Calu3 (cell line): Measurements from ENCODE around the gene METTL21C. TPM values are rescaled to one million over a fixed set of nuclear protein-coding genes. Genes with fewer than 3 reads are reported as not detected.

Source experiments
- BruUV-seq: library from RNA; stranded (reverse); fragments of 400-500 nt; replicated peaks from 2 replicates; lab custom pipeline; 2021; lab: Mats Ljungman, UMichigan
- CTCF ChIA-PET: fragments of 300-600 bp; sonication (Branson Sonifier 250); formaldehyde crosslinking; loops from one replicate; lab custom pipeline; 2022; ENCODE audit warnings: antibody characterized with exemption; lab: Charles Lee
- DNase-seq: peaks from one replicate; pipeline ENCODE4 v3.0.0; 2022
- H3K27ac Mint-ChIP-seq: one replicate; pipeline ENCODE4 v1.8.0; 2022; ENCODE audit warnings: mixed read lengths; ENCODE audit not compliant: unreplicated experiment
- H3K27me3 Mint-ChIP-seq: one replicate; pipeline ENCODE4 v1.8.0; 2022; ENCODE audit warnings: mixed read lengths; ENCODE audit not compliant: unreplicated experiment
- H3K36me3 Mint-ChIP-seq: one replicate; pipeline ENCODE4 v1.8.0; 2022; ENCODE audit warnings: mild to moderate bottlenecking, moderate library complexity, mixed read lengths; ENCODE audit not compliant: insufficient read depth, unreplicated experiment
- H3K4me1 Mint-ChIP-seq: one replicate; pipeline ENCODE4 v1.8.0; 2022; ENCODE audit warnings: mild to moderate bottlenecking, low read depth, mixed read lengths; ENCODE audit not compliant: unreplicated experiment
- H3K4me3 Mint-ChIP-seq: one replicate; pipeline ENCODE4 v1.8.0; 2022; ENCODE audit warnings: mild to moderate bottlenecking, low read depth, moderate library complexity, mixed read lengths; ENCODE audit not compliant: unreplicated experiment
- H3K9me3 Mint-ChIP-seq: one replicate; pipeline ENCODE4 v1.8.0; 2022; ENCODE audit warnings: low read depth, mixed read lengths; ENCODE audit not compliant: unreplicated experiment
- CTCF ChIP-seq: fragments of 200-600 bp; IDR thresholded peaks from one replicate; pipeline ENCODE4 v1.8.0; 2022; ENCODE audit warnings: antibody characterized with exemption; ENCODE audit not compliant: unreplicated experiment
- intact Hi-C: fragments of 100-400 bp; cut with micrococcal nuclease; formaldehyde crosslinking; loops from one replicate; pipeline ENCODE4 v1.10.0; 2022; ENCODE audit not compliant: unreplicated experiment
- total RNA-seq: library from RNA; stranded (reverse); gene quantifications from 2 replicates; pipeline ENCODE4 v1.2.3, GENCODE V29; 2022

The METTL21C gene
- total RNA-seq, 1 experiment from 2014 or later, result not detected

- no TSS peak for BruUV-seq
- TF ChIP-seq CTCF, result no peak
- intact Hi-C loops, result no loop called here
- no peak overlapping the region for H3K4me3 Mint-ChIP-seq
- no peaks in the 10 kb centered on the region for H3K36me3 Mint-ChIP-seq
- H3K27me3 Mint-ChIP-seq, result peaks cover 13% of the 10 kb centered on the region
- H3K27ac Mint-ChIP-seq, result no peak overlapping the region
- CTCF ChIA-PET, result no interaction called here
- H3K4me1 Mint-ChIP-seq, result peaks cover 8% of the 10 kb centered on the region
- DNase-seq, result no peak
- H3K9me3 Mint-ChIP-seq, result no peaks in the 10 kb centered on the region
Measured at GRCh38 chr13:102688306-102688973, 6.4 kb downstream of the METTL21C start.

- H3K27ac Mint-ChIP-seq, result no peak overlapping the region
- CTCF ChIA-PET, result no interaction called here
Measured at GRCh38 chr13:102687520-102687919, 7.3 kb downstream of the METTL21C start.

GRCh38 chr13:102686024-102686423 lies 8.8 kb downstream of the METTL21C start:
- DNase-seq, result no peak
- CTCF ChIA-PET, result no interaction called here
- no peaks in the 10 kb centered on the region for H3K27me3 Mint-ChIP-seq
- H3K4me3 Mint-ChIP-seq, result no peak overlapping the region
- H3K9me3 Mint-ChIP-seq, result no peaks in the 10 kb centered on the region
- BruUV-seq, result no TSS peak
- H3K27ac Mint-ChIP-seq, result no peak overlapping the region
- intact Hi-C loops, result no loop called here
- no peak for TF ChIP-seq CTCF
- H3K36me3 Mint-ChIP-seq, result no peaks in the 10 kb centered on the region
- no peaks in the 10 kb centered on the region for H3K4me1 Mint-ChIP-seq

More at GRCh38 chr13:102687520-102687919, 7.3 kb downstream of the METTL21C start:
- intact Hi-C loops, result no loop called here
- no TSS peak for BruUV-seq
- H3K4me1 Mint-ChIP-seq, result peaks cover 8% of the 10 kb centered on the region
- peaks cover 13% of the 10 kb centered on the region for H3K27me3 Mint-ChIP-seq
- no peak for DNase-seq
- TF ChIP-seq CTCF, result no peak
- no peaks in the 10 kb centered on the region for H3K36me3 Mint-ChIP-seq
- no peak overlapping the region for H3K4me3 Mint-ChIP-seq
- no peaks in the 10 kb centered on the region for H3K9me3 Mint-ChIP-seq

GRCh38 chr13:102683637-102684036 lies 11.2 kb downstream of the METTL21C start:
- H3K36me3 Mint-ChIP-seq, result no peaks in the 10 kb centered on the region
- BruUV-seq, result no TSS peak
- H3K27ac Mint-ChIP-seq, result no peak overlapping the region
- no peak for TF ChIP-seq CTCF
- no peaks in the 10 kb centered on the region for H3K27me3 Mint-ChIP-seq
- CTCF ChIA-PET, result no interaction called here
- intact Hi-C loops, result no loop called here
- no peaks in the 10 kb centered on the region for H3K9me3 Mint-ChIP-seq
- no peak for DNase-seq
- H3K4me3 Mint-ChIP-seq, result no peak overlapping the region
- no peaks in the 10 kb centered on the region for H3K4me1 Mint-ChIP-seq
